DND-41 (cell line): Measurements from ENCODE around the gene GPBP1L1.

Source experiments
- ATAC-seq: fragments of 200-7000 bp; cut with Tn5 transposase; 3 replicates; pipeline ENCODE4 v1.9.1; 2021; ENCODE audit warnings: low read depth; ENCODE audit not compliant: insufficient read depth
- DNase-seq: peaks from one replicate; pipeline ENCODE4 v3.0.0-alpha.2; 2020
- H2AFZ ChIP-seq: 2 replicates; pipeline ENCODE4 v1.6.0; 2012; ENCODE audit warnings: low read depth, low read length
- H3K27ac ChIP-seq: 2 replicates; pipeline ENCODE4 v1.5.1; 2012; ENCODE audit warnings: low read length, inconsistent platforms
- H3K27me3 ChIP-seq: fragments of 200-600 bp; sonication (generic); 2 replicates; pipeline ENCODE4 v1.6.0; 2012; ENCODE audit warnings: low read length, mild to moderate bottlenecking, inconsistent platforms; ENCODE audit not compliant: insufficient read depth, poor library complexity
- H3K36me3 ChIP-seq: 2 replicates; pipeline ENCODE4 v1.5.1; 2012; ENCODE audit warnings: low read length, inconsistent platforms; ENCODE audit not compliant: insufficient read depth
- H3K4me1 ChIP-seq: 2 replicates; pipeline ENCODE4 v1.5.1; 2012; ENCODE audit warnings: mild to moderate bottlenecking, low read length; ENCODE audit not compliant: insufficient read depth
- H3K4me2 ChIP-seq: 2 replicates; pipeline ENCODE4 v1.6.0; 2012; ENCODE audit warnings: mild to moderate bottlenecking, moderate library complexity, low read length, inconsistent platforms; ENCODE audit not compliant: insufficient read depth
- H3K4me3 ChIP-seq, 2 experiments: fragments of 200-600 bp in 1 of 2; shearing (Covaris generic) in 1 of 2; 2 replicates each; pipeline ENCODE4 v1.5.1; 2012 to 2016; ENCODE audit warnings: inconsistent platforms in 2 of 2, low read length in 2 of 2, mild to moderate bottlenecking in 2 of 2, low read depth in 1 of 2, moderate library complexity in 1 of 2
- H3K79me2 ChIP-seq: 2 replicates; pipeline ENCODE4 v1.6.0; 2012; ENCODE audit warnings: low read length, inconsistent platforms; ENCODE audit not compliant: insufficient read depth
- H3K9ac ChIP-seq: 2 replicates; pipeline ENCODE4 v1.6.0; 2012; ENCODE audit warnings: low read depth, mild to moderate bottlenecking, inconsistent platforms, low read length, moderate library complexity
- H3K9me3 ChIP-seq: 2 replicates; pipeline ENCODE4 v1.5.1; 2012; ENCODE audit warnings: low read length, moderate library complexity, mild to moderate bottlenecking, inconsistent platforms; ENCODE audit not compliant: insufficient read depth, severe bottlenecking
- H4K20me1 ChIP-seq: 2 replicates; pipeline ENCODE4 v1.6.0; 2012; ENCODE audit warnings: low read length; ENCODE audit not compliant: insufficient read depth
- EZH2 ChIP-seq: IDR thresholded peaks from 3 replicates; pipeline ENCODE4 v1.6.1; 2012; ENCODE audit warnings: borderline replicate concordance, low read depth, mild to moderate bottlenecking, moderate library complexity, low read length, inconsistent platforms; ENCODE audit not compliant: severe bottlenecking
- TF ChIP-seq, protein P1 (sequence below): IDR thresholded peaks from 2 replicates; pipeline ENCODE4 v1.5.1; 2012; ENCODE audit warnings: borderline replicate concordance, low read length, moderate library complexity, mild to moderate bottlenecking; ENCODE audit not compliant: poor library complexity, severe bottlenecking; ENCODE audit errors: extremely low read depth

The GPBP1L1 gene

DNA sequence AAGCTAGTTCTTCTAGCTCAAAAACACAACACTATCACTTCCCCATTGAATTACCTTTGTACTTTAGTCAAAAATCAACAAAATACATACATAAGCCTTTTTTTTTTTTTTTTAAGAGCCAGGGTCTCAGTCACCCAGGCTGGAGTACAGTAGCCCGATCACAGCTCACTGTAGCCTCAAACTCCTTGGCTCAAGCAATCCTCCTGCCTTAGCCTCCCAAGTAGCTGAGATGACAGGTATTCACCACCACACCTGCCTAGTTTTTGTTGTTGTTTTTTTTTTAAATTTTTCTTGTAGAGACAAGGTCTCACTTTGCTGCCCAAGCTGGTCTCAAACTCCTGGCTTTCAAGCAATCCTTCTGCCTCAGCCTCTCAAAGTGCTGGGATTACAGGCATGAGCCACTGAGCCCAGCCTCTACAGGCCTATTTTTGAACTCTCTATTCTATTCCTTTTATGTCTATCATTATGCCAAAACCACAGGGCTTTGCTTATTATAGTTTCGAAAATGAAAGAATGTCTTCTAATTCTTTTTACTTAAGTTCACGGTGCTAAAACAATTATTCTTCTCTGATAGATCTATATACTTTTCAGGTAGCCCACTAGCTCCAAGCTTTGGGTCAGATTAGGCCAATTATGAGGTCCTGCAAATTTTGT is 29.6 kb downstream of the GPBP1L1 start:
- Histone ChIP-seq H2AFZ (no peak overlapping the region), H4K20me1 (peaks cover 31% of the 10 kb centered on the region), H3K4me3 (no peak overlapping the region), H3K27ac (no peak overlapping the region), H3K4me1 (no peaks in the 10 kb centered on the region), H3K27me3 (no peaks in the 10 kb centered on the region), H3K36me3 (peaks cover 99% of the 10 kb centered on the region), H3K9me3 (no peaks in the 10 kb centered on the region), H3K79me2 (peaks cover 61% of the 10 kb centered on the region), H3K9ac (no peak overlapping the region), H3K4me2 (no peak overlapping the region)
- ATAC-seq = no peak
- DNase-seq = no peak
- no peak for TF ChIP-seq EZH2
- TF ChIP-seq, protein P1, sequence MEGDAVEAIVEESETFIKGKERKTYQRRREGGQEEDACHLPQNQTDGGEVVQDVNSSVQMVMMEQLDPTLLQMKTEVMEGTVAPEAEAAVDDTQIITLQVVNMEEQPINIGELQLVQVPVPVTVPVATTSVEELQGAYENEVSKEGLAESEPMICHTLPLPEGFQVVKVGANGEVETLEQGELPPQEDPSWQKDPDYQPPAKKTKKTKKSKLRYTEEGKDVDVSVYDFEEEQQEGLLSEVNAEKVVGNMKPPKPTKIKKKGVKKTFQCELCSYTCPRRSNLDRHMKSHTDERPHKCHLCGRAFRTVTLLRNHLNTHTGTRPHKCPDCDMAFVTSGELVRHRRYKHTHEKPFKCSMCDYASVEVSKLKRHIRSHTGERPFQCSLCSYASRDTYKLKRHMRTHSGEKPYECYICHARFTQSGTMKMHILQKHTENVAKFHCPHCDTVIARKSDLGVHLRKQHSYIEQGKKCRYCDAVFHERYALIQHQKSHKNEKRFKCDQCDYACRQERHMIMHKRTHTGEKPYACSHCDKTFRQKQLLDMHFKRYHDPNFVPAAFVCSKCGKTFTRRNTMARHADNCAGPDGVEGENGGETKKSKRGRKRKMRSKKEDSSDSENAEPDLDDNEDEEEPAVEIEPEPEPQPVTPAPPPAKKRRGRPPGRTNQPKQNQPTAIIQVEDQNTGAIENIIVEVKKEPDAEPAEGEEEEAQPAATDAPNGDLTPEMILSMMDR = no peak

DNA sequence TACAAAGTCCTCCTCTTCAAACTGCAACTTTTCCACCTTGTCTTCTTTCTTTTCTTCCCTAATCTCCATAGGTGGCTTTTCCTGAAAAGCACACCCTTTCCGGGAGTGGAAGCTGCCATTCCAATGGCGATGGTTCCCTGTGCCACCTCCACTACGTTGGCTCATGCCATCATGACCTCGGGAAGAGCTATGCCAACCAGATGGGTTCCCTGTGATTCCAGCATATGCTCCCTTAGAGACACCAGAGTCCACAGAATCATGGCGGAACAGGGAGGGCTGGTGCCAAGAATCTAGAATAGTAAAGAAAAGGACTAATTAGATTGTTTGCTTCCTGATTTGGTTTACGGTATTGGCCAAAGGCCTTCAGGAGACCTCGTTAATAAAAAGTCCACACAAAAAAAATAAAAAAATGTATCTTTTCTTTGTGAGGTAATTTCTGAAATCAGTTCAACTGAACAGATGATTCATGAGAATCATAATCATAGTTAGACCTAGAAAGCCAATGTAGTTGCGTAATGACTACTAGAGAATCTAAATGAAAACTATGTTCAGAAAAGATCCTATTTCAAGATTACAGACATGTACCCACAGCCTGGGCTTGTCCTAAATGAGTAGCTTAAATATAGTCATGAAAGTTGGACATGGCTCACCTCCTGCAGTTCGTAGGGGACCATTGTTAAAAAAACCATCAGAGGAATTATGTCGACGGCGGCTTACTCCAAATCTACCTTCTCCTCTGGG is 31.6 kb downstream of the GPBP1L1 start:
- Histone ChIP-seq H3K4me2 (no peak overlapping the region), H3K27ac (no peak overlapping the region), H3K9me3 (no peaks in the 10 kb centered on the region), H3K27me3 (no peaks in the 10 kb centered on the region), H4K20me1 (peaks cover 16% of the 10 kb centered on the region; the same call in 1 of the 2 replicates), H3K36me3 (peaks cover 99% of the 10 kb centered on the region), H3K79me2 (peaks cover 57% of the 10 kb centered on the region), H3K4me1 (no peaks in the 10 kb centered on the region), H3K9ac (no peak overlapping the region), H2AFZ (no peak overlapping the region), H3K4me3 (no peak overlapping the region)
- TF ChIP-seq, protein P1 = no peak
- no peak for TF ChIP-seq EZH2
- no peak for DNase-seq
- no peak for ATAC-seq

GRCh38 chr1:45647248-45648021 is 38.9 kb downstream of the GPBP1L1 start:
- Histone ChIP-seq H3K9ac (no peak overlapping the region), H3K27ac (no peak overlapping the region), H3K4me2 (no peak overlapping the region), H3K27me3 (no peaks in the 10 kb centered on the region), H3K79me2 (peaks cover 42% of the 10 kb centered on the region), H3K4me1 (no peaks in the 10 kb centered on the region), H2AFZ (no peak overlapping the region), H3K9me3 (no peaks in the 10 kb centered on the region), H4K20me1 (no peaks in the 10 kb centered on the region; the same call in 1 of the 2 replicates), H3K4me3 (no peak overlapping the region), H3K36me3 (peaks cover 91% of the 10 kb centered on the region)
- ATAC-seq = no peak
- no peak for DNase-seq
- TF ChIP-seq, protein P1 = no peak
- TF ChIP-seq EZH2 = no peak
